Transverse colon (tissue), 4 donors: ENCODE measurements around the gene OSCP1. TPM values are rescaled to one million over a fixed set of nuclear protein-coding genes. Genes with fewer than 3 reads are reported as not detected.

Source experiments
- DNase-seq: peaks from one replicate; pipeline ENCODE4 v3.0.0-alpha.2; 2019
- H3K27ac ChIP-seq, 4 donors: fragments of 200-600 bp; sonication (generic); 2 replicates each; pipeline ENCODE4 v1.5.1; 2016 to 2018; ENCODE audit warnings: inconsistent platforms in 4 of 4
- H3K27me3 ChIP-seq: fragments of 200-600 bp; sonication (generic); 2 replicates; pipeline ENCODE4 v1.5.1; 2017; ENCODE audit warnings: inconsistent platforms
- H3K36me3 ChIP-seq, 4 donors: fragments of 200-600 bp; sonication (generic); 2 replicates each; pipeline ENCODE4 v1.5.1; 2017 to 2019; ENCODE audit warnings: inconsistent platforms in 4 of 4
- H3K4me1 ChIP-seq, 4 donors: fragments of 200-600 bp; sonication (generic); 2 replicates each; pipeline ENCODE4 v1.5.1; 2017 to 2020; ENCODE audit warnings: inconsistent platforms in 4 of 4
- H3K4me3 ChIP-seq, 4 donors: fragments of 200-600 bp; sonication (generic); 1 replicate in 1 of 4; 2 replicates in 3 of 4; pipeline versions ENCODE4 v1.5.1 to v1.6.1; 2017 to 2019; ENCODE audit warnings: inconsistent platforms in 4 of 4
- H3K9me3 ChIP-seq, 2 donors: fragments of 200-600 bp; sonication (generic); 2 replicates each; pipeline ENCODE4 v1.5.1; 2017 to 2019; ENCODE audit warnings: inconsistent platforms in 2 of 2
- CTCF ChIP-seq, 5 experiments: fragments of 200-600 bp in 3 of 5; fragments of 450-650 bp in 2 of 5; sonication (generic) in 3 of 5; IDR thresholded peaks; 1 replicate in 2 of 5; 2 replicates in 3 of 5; pipeline ENCODE4 v1.5.1; 2016 to 2017; ENCODE audit warnings: antibody characterized with exemption in 5 of 5, inconsistent platforms in 3 of 5, mild to moderate bottlenecking in 2 of 5, moderate library complexity in 1 of 5
- EP300 ChIP-seq: sonication (generic); formaldehyde crosslinking; IDR thresholded peaks from one replicate; pipeline ENCODE4 v1.6.1; 2017; ENCODE audit warnings: antibody characterized with exemption, low read depth
- POLR2A ChIP-seq: fragments of 450-650 bp; IDR thresholded peaks from one replicate; pipeline ENCODE4 v1.6.1; 2016; ENCODE audit warnings: antibody characterized with exemption, mild to moderate bottlenecking, moderate library complexity
- POLR2AphosphoS5 ChIP-seq, 3 donors: sonication (generic); formaldehyde crosslinking; IDR thresholded peaks; one replicate each; pipeline ENCODE4 v1.6.1; 2016; ENCODE audit warnings: antibody characterized with exemption in 3 of 3
- WGBS, 2 donors: methylation state at CpG; one replicate each; pipeline ENCODE4 v1.1.5; 2018; ENCODE audit warnings: low coverage in 1 of 2; 5-methylcytosine and 5-hydroxymethylcytosine counted together
- in situ Hi-C, 4 donors: fragments of 200-750 bp; cut with MboI; loops; one replicate each; pipeline versions ENCODE4 v1.15.0 to v1.15.1; 2017; ENCODE audit warnings: low sequenced_read_pairs in 3 of 4, low pct_ligation_motif_present in 1 of 4, low pct_unique_long_range_greater_than_20kb in 1 of 4
- intact Hi-C: fragments of 100-400 bp; cut with DNase I; formaldehyde crosslinking; loops from one replicate; pipeline ENCODE4 v1.15.1; 2023; ENCODE audit warnings: low total_unique reads
- total RNA-seq, 4 donors: library from RNA; depleted of rRNA; stranded (reverse); fragments of >200 nt; gene quantifications; one replicate each; pipeline ENCODE4 v1.1.0, GENCODE V29; 2016

Gene OSCP1
- total RNA-seq, 4 donors from 2014 or later, result 1.2 to 4.8 (median 3.7) TPM; not detected in 1

GRCh38 chr1:36486093-36486438 lies 35.8 kb upstream of the OSCP1 start:
- intact Hi-C loops (no loop called here), in situ Hi-C loops (no loop called here)
- no peak for DNase-seq
- H3K4me1 ChIP-seq, result peaks cover 0 to 7% (median 0%) of the 10 kb centered on the region in 4 donors
- no peak overlapping the region for H3K4me3 ChIP-seq
- H3K27ac ChIP-seq, result peak overlapping the region in 2 of 4 donors; percentile 12 to 28
- H3K36me3 ChIP-seq, result no peaks in the 10 kb centered on the region
- TF ChIP-seq CTCF (IDR thresholded peaks at IDR 0.05), result no peak
- no peak for TF ChIP-seq POLR2A
- TF ChIP-seq EP300, result no peak
- no peak for TF ChIP-seq POLR2AphosphoS5 (IDR thresholded peaks at IDR 0.05)
- H3K27me3 ChIP-seq, result no peaks in the 10 kb centered on the region
- H3K9me3 ChIP-seq, result no peaks in the 10 kb centered on the region
- WGBS, 2 donors, result 67 to 81% methylated on average over 1 to 2 of the region's 2 CpGs

- Histone ChIP-seq H3K27me3 (no peaks in the 10 kb centered on the region), H3K4me1 (peaks cover 0 to 7% (median 0%) of the 10 kb centered on the region in 4 donors), H3K9me3 (no peaks in the 10 kb centered on the region), H3K36me3 (no peaks in the 10 kb centered on the region), H3K27ac (no peak overlapping the region), H3K4me3 (no peak overlapping the region)
- 87 to 88% methylated on average over 2 of the region's 2 CpGs for WGBS, 2 donors
- in situ Hi-C loops (no loop called here), intact Hi-C loops (no loop called here)
- no peak for DNase-seq
- no peak for TF ChIP-seq POLR2A
- no peak for TF ChIP-seq CTCF (IDR thresholded peaks at IDR 0.05)
- no peak for TF ChIP-seq EP300
- no peak for TF ChIP-seq POLR2AphosphoS5 (IDR thresholded peaks at IDR 0.05)
Measured at GRCh38 chr1:36484099-36484498, 33.8 kb upstream of the OSCP1 start.

GRCh38 chr1:36482724-36483388 lies 32.6 kb upstream of the OSCP1 start, which contains the start of gene CSF3R:
Gene CSF3R, minus strand, starts transcription at chr1:36482913. Its CDS starts 3,417 bp downstream, at chr1:36479496.
- Histone ChIP-seq H3K4me3 (peak within 1 kb of the TSS in 1 of 4 donors; percentile 24), H3K27ac (no peak within 1 kb of the TSS)
- TF ChIP-seq POLR2A (no peak), CTCF (IDR thresholded peaks at IDR 0.05) (no peak), EP300 (no peak), POLR2AphosphoS5 (IDR thresholded peaks at IDR 0.05) (no peak)

GRCh38 chr1:36481771-36482723 lies 31.8 kb upstream of the OSCP1 start:
- Histone ChIP-seq H3K4me3 (peak overlapping the region in 1 of 4 donors; percentile 24), H3K36me3 (no peaks in the 10 kb centered on the region), H3K4me1 (peaks cover 0 to 5% (median 0%) of the 10 kb centered on the region in 4 donors), H3K27me3 (no peaks in the 10 kb centered on the region), H3K27ac (no peak overlapping the region), H3K9me3 (no peaks in the 10 kb centered on the region)
- DNase-seq, result no peak
- 14 to 47% methylated on average over 6 to 26 of the region's 26 CpGs for WGBS, 2 donors
- TF ChIP-seq POLR2AphosphoS5 (IDR thresholded peaks at IDR 0.05), result no peak
- no peak for TF ChIP-seq CTCF (IDR thresholded peaks at IDR 0.05)
- no peak for TF ChIP-seq POLR2A
- no peak for TF ChIP-seq EP300
- intact Hi-C loops (no loop called here), in situ Hi-C loops (no loop called here)

More at GRCh38 chr1:36482724-36483388, 32.6 kb upstream of the OSCP1 start, which contains the start of gene CSF3R:
- peaks cover 0 to 7% (median 0%) of the 10 kb centered on the region in 4 donors for H3K4me1 ChIP-seq
- in situ Hi-C loops, result no loop called here
- no peaks in the 10 kb centered on the region for H3K9me3 ChIP-seq
- no peaks in the 10 kb centered on the region for H3K36me3 ChIP-seq
- DNase-seq, result no peak
- intact Hi-C loops, result no loop called here
- no peaks in the 10 kb centered on the region for H3K27me3 ChIP-seq
- WGBS, 2 donors, result 52% methylated on average over 2 to 11 of the region's 13 CpGs
